Hepatocyte (in vitro differentiated cells): Measurements from ENCODE around the gene IDUA.

Source experiments
- EZH2 ChIP-seq: fragments of 200-600 bp; sonication (generic); IDR thresholded peaks from 2 replicates; pipeline ENCODE4 v1.6.1; 2016; ENCODE audit warnings: antibody characterized with exemption, mild to moderate bottlenecking, borderline replicate concordance
- EZH2phosphoT487 ChIP-seq: fragments of 200-600 bp; sonication (generic); IDR thresholded peaks from one replicate; pipeline ENCODE4 v1.6.1; 2018; ENCODE audit warnings: antibody characterized with exemption, mild to moderate bottlenecking, low read depth, moderate library complexity; ENCODE audit not compliant: unreplicated experiment, severe bottlenecking
- TF ChIP-seq, protein P1 (sequence below): fragments of 200-600 bp; sonication (generic); IDR thresholded peaks from 2 replicates; pipeline ENCODE4 v1.5.1; 2016; ENCODE audit warnings: antibody characterized with exemption, mild to moderate bottlenecking; ENCODE audit not compliant: poor library complexity

DNA sequence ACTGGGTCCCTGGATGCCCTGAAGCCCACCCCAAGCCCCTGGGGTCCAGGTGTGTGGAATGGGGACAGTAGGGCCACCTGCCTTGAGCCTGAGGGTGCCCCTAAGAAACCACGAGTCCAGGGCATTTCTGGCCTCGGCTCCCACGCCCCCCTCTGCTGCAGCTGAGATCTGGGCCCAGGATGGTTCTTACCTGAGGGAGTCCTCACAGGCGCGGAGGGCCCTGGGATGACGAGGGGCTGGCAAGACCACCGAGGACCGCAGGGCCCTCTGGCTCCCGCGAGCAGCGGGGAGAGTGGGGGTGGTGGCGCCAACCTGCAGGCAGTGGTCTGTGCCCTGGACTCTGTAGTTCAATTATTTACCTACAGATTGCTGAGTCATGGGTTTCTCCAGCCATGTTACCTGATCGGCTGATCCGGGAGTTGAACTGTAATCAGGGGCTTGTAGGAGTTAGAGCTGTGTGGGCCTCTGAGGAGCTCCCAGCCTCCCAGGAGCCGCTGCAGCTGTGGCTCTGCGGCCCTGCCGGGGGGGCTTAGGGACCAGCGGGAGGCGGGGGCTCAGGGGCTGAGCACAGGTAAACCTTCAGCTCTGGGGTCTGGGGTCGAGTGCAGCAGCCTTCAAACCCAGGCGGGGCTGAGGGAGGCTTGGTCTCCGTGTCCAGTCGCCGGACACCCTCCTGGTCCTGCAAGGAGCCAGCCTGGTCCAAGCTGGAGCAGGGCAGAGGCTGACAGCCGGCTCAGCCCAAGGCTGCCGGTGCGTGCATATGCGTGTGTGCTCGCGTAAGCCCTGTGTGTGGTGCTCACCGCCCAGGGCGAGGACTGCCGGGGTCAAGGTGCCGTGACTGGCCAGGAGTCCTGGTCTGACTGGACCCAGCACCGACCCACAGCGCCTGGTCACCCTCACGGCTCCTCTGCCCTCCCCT, 6.5 kb downstream of the IDUA start, which contains the start of gene SLC26A1:
- TF ChIP-seq, protein P1, sequence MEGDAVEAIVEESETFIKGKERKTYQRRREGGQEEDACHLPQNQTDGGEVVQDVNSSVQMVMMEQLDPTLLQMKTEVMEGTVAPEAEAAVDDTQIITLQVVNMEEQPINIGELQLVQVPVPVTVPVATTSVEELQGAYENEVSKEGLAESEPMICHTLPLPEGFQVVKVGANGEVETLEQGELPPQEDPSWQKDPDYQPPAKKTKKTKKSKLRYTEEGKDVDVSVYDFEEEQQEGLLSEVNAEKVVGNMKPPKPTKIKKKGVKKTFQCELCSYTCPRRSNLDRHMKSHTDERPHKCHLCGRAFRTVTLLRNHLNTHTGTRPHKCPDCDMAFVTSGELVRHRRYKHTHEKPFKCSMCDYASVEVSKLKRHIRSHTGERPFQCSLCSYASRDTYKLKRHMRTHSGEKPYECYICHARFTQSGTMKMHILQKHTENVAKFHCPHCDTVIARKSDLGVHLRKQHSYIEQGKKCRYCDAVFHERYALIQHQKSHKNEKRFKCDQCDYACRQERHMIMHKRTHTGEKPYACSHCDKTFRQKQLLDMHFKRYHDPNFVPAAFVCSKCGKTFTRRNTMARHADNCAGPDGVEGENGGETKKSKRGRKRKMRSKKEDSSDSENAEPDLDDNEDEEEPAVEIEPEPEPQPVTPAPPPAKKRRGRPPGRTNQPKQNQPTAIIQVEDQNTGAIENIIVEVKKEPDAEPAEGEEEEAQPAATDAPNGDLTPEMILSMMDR: no peak
- TF ChIP-seq EZH2phosphoT487 (no peak), EZH2 (no peak)
